ENCODE results near the gene NLRP1.

DNA sequence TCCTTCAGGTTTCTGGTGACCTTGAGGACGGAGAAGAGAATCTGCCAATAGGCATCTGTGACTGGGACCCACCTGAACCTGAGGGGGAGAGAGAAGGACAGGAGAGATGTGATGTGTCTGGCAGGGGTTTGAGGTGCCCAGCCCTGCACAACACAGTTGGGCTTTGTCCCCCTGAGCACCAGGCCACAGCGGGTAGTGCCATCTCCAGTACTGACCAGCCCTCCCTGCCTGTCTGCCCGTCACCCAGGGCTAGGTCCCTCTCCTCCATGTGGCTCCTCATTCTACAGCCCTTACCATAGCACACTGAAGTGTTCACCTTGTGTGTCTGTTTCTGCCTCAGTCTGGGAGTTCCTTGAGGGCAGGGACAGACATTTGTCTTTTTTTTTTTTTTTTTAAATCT is 30.8 kb downstream of the NLRP1 start:
- TF ChIP-seq, protein P1, sequence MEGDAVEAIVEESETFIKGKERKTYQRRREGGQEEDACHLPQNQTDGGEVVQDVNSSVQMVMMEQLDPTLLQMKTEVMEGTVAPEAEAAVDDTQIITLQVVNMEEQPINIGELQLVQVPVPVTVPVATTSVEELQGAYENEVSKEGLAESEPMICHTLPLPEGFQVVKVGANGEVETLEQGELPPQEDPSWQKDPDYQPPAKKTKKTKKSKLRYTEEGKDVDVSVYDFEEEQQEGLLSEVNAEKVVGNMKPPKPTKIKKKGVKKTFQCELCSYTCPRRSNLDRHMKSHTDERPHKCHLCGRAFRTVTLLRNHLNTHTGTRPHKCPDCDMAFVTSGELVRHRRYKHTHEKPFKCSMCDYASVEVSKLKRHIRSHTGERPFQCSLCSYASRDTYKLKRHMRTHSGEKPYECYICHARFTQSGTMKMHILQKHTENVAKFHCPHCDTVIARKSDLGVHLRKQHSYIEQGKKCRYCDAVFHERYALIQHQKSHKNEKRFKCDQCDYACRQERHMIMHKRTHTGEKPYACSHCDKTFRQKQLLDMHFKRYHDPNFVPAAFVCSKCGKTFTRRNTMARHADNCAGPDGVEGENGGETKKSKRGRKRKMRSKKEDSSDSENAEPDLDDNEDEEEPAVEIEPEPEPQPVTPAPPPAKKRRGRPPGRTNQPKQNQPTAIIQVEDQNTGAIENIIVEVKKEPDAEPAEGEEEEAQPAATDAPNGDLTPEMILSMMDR (IDR thresholded peaks at IDR 0.05), result no peak
- TF ChIP-seq POLR2AphosphoS5 (IDR thresholded peaks at IDR 0.05), result no peak

All from stomach (tissue), 4 donors.